ENCODE measurements around the gene MXI1.

DNA sequence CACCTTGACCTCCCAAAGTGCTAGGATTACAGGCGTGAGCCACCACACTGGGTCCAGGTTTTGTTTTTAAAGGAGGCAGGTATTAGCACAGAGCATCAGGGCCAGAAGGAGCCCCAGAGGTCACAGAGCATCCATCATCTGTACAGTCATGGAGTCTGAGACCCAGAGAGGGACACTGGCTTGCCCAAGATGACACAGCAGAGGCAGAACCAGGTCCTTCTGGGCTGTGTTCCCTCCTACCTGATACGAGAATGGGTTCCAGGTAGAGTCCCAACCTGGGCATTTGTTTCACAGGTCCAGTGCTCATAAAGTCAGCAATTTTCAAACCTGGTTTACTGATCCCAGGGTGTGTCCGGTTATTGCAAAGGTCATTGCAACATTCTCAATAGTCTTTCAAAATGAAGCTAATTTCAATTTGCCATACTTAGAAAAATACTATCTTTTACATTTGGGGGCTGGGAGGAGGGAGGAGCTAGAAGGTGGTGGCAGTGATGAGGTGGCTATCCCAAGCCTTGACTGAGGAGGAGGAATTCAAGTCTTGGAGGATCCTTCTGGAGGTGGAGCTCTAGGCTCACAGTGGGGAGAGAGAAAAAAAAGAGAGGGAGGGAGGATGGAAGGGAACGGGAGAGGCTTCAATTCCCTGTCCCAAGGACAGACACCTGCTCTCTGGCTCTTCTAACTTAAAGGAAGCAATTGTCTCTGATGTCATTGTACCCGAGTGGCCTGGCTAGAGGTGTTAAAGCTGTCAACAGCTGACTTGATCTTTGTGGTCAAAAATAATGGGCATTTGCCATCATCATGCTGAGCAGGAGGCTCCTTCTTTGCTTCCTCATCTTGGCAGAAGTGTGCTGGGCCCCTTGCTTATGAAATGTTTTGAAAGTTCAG, 8.1 kb downstream of the MXI1 start:
- no peak for TF ChIP-seq EZH2 (IDR thresholded peaks at IDR 0.05; ENCODE audit: borderline replicate concordance, insufficient read depth, low read depth, low read length, poor library complexity, severe bottlenecking)
- TF ChIP-seq, protein P1, sequence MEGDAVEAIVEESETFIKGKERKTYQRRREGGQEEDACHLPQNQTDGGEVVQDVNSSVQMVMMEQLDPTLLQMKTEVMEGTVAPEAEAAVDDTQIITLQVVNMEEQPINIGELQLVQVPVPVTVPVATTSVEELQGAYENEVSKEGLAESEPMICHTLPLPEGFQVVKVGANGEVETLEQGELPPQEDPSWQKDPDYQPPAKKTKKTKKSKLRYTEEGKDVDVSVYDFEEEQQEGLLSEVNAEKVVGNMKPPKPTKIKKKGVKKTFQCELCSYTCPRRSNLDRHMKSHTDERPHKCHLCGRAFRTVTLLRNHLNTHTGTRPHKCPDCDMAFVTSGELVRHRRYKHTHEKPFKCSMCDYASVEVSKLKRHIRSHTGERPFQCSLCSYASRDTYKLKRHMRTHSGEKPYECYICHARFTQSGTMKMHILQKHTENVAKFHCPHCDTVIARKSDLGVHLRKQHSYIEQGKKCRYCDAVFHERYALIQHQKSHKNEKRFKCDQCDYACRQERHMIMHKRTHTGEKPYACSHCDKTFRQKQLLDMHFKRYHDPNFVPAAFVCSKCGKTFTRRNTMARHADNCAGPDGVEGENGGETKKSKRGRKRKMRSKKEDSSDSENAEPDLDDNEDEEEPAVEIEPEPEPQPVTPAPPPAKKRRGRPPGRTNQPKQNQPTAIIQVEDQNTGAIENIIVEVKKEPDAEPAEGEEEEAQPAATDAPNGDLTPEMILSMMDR (IDR thresholded peaks at IDR 0.05), result no peak
